NCI-H526 (cell line): ENCODE results near the gene RUNX1.
"Not testable (repeated sequence)": the region's sequence is repeated elsewhere in the genome, so short reads cannot be mapped to it uniquely, and the experiment has no call there.

Experiments used
- DNase-seq, 2 experiments: peaks; one replicate each; lab custom pipeline; 2025; lab: John Stamatoyannopoulos, UW

Gene RUNX1

GRCh38 chr21:34805157-34805556, 243.9 kb downstream of the RUNX1 start:
- no peak for DNase-seq

- not testable (repeated sequence) for DNase-seq
Measured at GRCh38 chr21:34804584-34804983, 244.5 kb downstream of the RUNX1 start.

- DNase-seq = no peak
Measured at GRCh38 chr21:34803782-34804370, 245.2 kb downstream of the RUNX1 start.

GRCh38 chr21:34802180-34802899, 246.8 kb downstream of the RUNX1 start:
- no peak for DNase-seq

GRCh38 chr21:34801519-34802132, 247.5 kb downstream of the RUNX1 start:
- peak in 1 of 2 experiments; percentile 48 for DNase-seq

GRCh38 chr21:34800797-34801518, 248.1 kb downstream of the RUNX1 start:
- DNase-seq = no peak

- no peak for DNase-seq
Measured at GRCh38 chr21:34799092-34799491, 250.0 kb downstream of the RUNX1 start.

- DNase-seq = no peak
Measured at GRCh38 chr21:34797921-34798535, 251.1 kb downstream of the RUNX1 start.

GRCh38 chr21:34797201-34797525, 251.9 kb downstream of the RUNX1 start:
- no peak for DNase-seq

GRCh38 chr21:34796518-34797200, 252.4 kb downstream of the RUNX1 start:
- DNase-seq = peak; percentile 81 to 93

GRCh38 chr21:34795548-34796180, 253.4 kb downstream of the RUNX1 start:
- peak; percentile 48 to 59 for DNase-seq

GRCh38 chr21:34795175-34795547, 253.9 kb downstream of the RUNX1 start:
- peak; percentile 59 to 66 for DNase-seq

GRCh38 chr21:34794686-34795085, 254.4 kb downstream of the RUNX1 start:
- DNase-seq = peak in 1 of 2 experiments; percentile 33

GRCh38 chr21:34793471-34793870, 255.6 kb downstream of the RUNX1 start:
- no peak for DNase-seq

- no peak for DNase-seq
Measured at GRCh38 chr21:34792504-34793089, 256.5 kb downstream of the RUNX1 start.

- no peak for DNase-seq
Measured at GRCh38 chr21:34791776-34792503, 257.2 kb downstream of the RUNX1 start.

GRCh38 chr21:34790834-34791233, 258.3 kb downstream of the RUNX1 start:
- DNase-seq = no peak

GRCh38 chr21:34790341-34790740, 258.8 kb downstream of the RUNX1 start:
- DNase-seq = no peak

GRCh38 chr21:34788879-34789278, 260.2 kb downstream of the RUNX1 start:
- DNase-seq = no peak

GRCh38 chr21:34783815-34784214, 265.3 kb downstream of the RUNX1 start:
- no peak for DNase-seq
